RWPE2 (cell line): ENCODE results near the gene TM9SF3.
"Not testable (repeated sequence)": the region's sequence is repeated elsewhere in the genome, so short reads cannot be mapped to it uniquely, and the experiment has no call there.

ENCODE experiments used
- ATAC-seq: fragments of 200-7000 bp; cut with Tn5 transposase; 3 replicates; pipeline ENCODE4 v1.9.1; 2021; ENCODE audit warnings: low read depth
- DNase-seq: peaks from one replicate; pipeline ENCODE4 v3.0.0-alpha.2; 2020; ENCODE audit warnings: low spot score
- H3K27ac ChIP-seq: fragments of 450-650 bp; 2 replicates; pipeline ENCODE4 v1.5.1; 2017; ENCODE audit warnings: mild to moderate bottlenecking; ENCODE audit not compliant: poor library complexity, severe bottlenecking
- H3K27me3 ChIP-seq: fragments of 250-450 bp; sonication (Bioruptor Pico); 2 replicates; pipeline ENCODE4 v1.5.1; 2021; ENCODE audit warnings: mild to moderate bottlenecking, moderate library complexity; ENCODE audit not compliant: insufficient read depth, poor library complexity, severe bottlenecking
- H3K36me3 ChIP-seq: fragments of 250-450 bp; sonication (Bioruptor Pico); 2 replicates; pipeline ENCODE4 v1.5.1; 2020; ENCODE audit warnings: low read depth, mild to moderate bottlenecking, moderate library complexity
- H3K4me1 ChIP-seq: fragments of 250-450 bp; sonication (Bioruptor Pico); 2 replicates; pipeline ENCODE4 v1.5.1; 2021; ENCODE audit warnings: mild to moderate bottlenecking, moderate library complexity; ENCODE audit not compliant: insufficient read depth, poor library complexity, severe bottlenecking
- H3K4me3 ChIP-seq: fragments of 250-450 bp; sonication (Bioruptor Pico); 2 replicates; pipeline ENCODE4 v1.5.1; 2021; ENCODE audit warnings: mild to moderate bottlenecking, moderate library complexity; ENCODE audit not compliant: severe bottlenecking
- H3K9me3 ChIP-seq: fragments of 250-450 bp; sonication (Bioruptor Pico); 2 replicates; pipeline ENCODE4 v1.5.1; 2021; ENCODE audit warnings: mild to moderate bottlenecking, moderate library complexity; ENCODE audit not compliant: severe bottlenecking
- TF ChIP-seq, protein P1 (sequence below): fragments of 450-650 bp; IDR thresholded peaks from one replicate; pipeline ENCODE4 v1.5.1; 2017; ENCODE audit warnings: mild to moderate bottlenecking, moderate library complexity; ENCODE audit not compliant: poor library complexity, severe bottlenecking

Gene TM9SF3

GRCh38 chr10:96555330-96555729 is 31.5 kb downstream of the TM9SF3 start:
- Histone ChIP-seq H3K36me3 (peaks cover 92% of the 10 kb centered on the region), H3K4me1 (no peaks in the 10 kb centered on the region), H3K27me3 (no peaks in the 10 kb centered on the region), H3K4me3 (no peak overlapping the region), H3K27ac (no peak overlapping the region), H3K9me3 (no peaks in the 10 kb centered on the region)
- TF ChIP-seq, protein P1, sequence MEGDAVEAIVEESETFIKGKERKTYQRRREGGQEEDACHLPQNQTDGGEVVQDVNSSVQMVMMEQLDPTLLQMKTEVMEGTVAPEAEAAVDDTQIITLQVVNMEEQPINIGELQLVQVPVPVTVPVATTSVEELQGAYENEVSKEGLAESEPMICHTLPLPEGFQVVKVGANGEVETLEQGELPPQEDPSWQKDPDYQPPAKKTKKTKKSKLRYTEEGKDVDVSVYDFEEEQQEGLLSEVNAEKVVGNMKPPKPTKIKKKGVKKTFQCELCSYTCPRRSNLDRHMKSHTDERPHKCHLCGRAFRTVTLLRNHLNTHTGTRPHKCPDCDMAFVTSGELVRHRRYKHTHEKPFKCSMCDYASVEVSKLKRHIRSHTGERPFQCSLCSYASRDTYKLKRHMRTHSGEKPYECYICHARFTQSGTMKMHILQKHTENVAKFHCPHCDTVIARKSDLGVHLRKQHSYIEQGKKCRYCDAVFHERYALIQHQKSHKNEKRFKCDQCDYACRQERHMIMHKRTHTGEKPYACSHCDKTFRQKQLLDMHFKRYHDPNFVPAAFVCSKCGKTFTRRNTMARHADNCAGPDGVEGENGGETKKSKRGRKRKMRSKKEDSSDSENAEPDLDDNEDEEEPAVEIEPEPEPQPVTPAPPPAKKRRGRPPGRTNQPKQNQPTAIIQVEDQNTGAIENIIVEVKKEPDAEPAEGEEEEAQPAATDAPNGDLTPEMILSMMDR, result no peak
- DNase-seq, result no peak
- no peak for ATAC-seq

DNA sequence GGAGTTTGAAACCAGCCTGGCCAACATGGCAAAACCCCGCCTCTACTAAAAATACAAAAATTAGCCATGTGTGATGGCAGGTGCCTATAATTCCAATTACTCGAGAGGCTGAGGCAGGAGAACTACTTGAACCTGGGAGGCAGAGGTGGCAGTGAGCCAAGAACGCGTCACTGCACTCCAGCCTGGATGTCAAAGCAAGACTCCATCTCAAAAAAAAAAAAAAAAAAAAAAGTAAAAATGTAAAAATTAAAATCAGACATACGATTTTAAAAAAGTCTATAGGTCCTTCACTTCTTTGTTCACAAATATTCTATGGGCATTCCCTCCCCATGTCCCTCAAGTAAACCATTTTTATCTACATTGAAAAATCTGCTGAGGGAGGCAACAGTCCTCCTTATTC is 38.2 kb downstream of the TM9SF3 start:
- TF ChIP-seq, protein P1, result no peak
- Histone ChIP-seq H3K4me1 (no peaks in the 10 kb centered on the region), H3K4me3 (no peak overlapping the region), H3K36me3 (peaks cover 92% of the 10 kb centered on the region), H3K27ac (no peak overlapping the region), H3K27me3 (no peaks in the 10 kb centered on the region), H3K9me3 (no peaks in the 10 kb centered on the region)
- no peak for ATAC-seq
- DNase-seq, result no peak

- not testable (repeated sequence) for DNase-seq, H3K4me3 ChIP-seq, H3K4me1 ChIP-seq, ATAC-seq, H3K27me3 ChIP-seq, H3K27ac ChIP-seq, H3K9me3 ChIP-seq
- H3K36me3 ChIP-seq, result peaks cover 89% of the 10 kb centered on the region
Measured at GRCh38 chr10:96545558-96545957, 41.3 kb downstream of the TM9SF3 start.

DNA sequence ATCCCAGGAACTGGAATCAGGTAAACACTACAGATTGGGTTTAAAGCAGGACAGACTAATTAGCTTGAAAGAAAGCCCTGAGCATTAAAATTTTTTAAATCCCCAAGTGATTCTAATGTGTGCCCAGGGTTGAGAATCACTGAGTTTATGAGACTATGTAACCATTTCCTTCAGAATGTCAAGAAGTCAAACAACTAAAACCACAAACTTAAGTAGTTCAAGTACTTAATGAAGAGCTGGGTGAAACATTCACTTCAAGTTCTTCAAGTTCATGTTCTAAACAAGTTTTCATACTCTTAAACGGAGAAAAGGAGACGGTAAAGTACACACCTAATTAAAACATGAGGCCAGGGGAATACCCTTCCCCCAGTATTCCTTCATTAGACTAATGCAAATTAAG is 44.9 kb downstream of the TM9SF3 start:
- no peak overlapping the region for H3K27ac ChIP-seq
- H3K4me1 ChIP-seq, result no peaks in the 10 kb centered on the region
- peaks cover 87% of the 10 kb centered on the region for H3K36me3 ChIP-seq
- H3K27me3 ChIP-seq, result no peaks in the 10 kb centered on the region
- DNase-seq (no peak), ATAC-seq (no peak)
- H3K4me3 ChIP-seq, result no peak overlapping the region
- TF ChIP-seq, protein P1, result no peak
- H3K9me3 ChIP-seq, result no peaks in the 10 kb centered on the region

GRCh38 chr10:96540240-96540639 is 46.6 kb downstream of the TM9SF3 start:
- H3K27ac ChIP-seq, result no peak overlapping the region
- TF ChIP-seq, protein P1, result no peak
- ATAC-seq (no peak), DNase-seq (no peak)
- no peak overlapping the region for H3K4me3 ChIP-seq
- H3K9me3 ChIP-seq, result no peaks in the 10 kb centered on the region
- no peaks in the 10 kb centered on the region for H3K27me3 ChIP-seq
- peaks cover 77% of the 10 kb centered on the region for H3K36me3 ChIP-seq
- H3K4me1 ChIP-seq, result no peaks in the 10 kb centered on the region
